Breast epithelium (tissue), 3 donors: ENCODE measurements around the gene BMX.

Source experiments
- POLR2A ChIP-seq: fragments of 450-650 bp; IDR thresholded peaks from one replicate; pipeline ENCODE4 v1.6.1; 2016; ENCODE audit warnings: antibody characterized with exemption, mild to moderate bottlenecking, moderate library complexity
- POLR2AphosphoS5 ChIP-seq, 3 donors: sonication (generic); formaldehyde crosslinking; IDR thresholded peaks; one replicate each; pipeline ENCODE4 v1.6.1; 2017; ENCODE audit warnings: antibody characterized with exemption in 3 of 3
- TF ChIP-seq, protein P1 (sequence below), 3 donors: fragments of 450-650 bp; IDR thresholded peaks; one replicate each; pipeline ENCODE4 v1.5.1; 2016 to 2017; ENCODE audit warnings: antibody characterized with exemption in 3 of 3, mild to moderate bottlenecking in 3 of 3, moderate library complexity in 3 of 3

DNA sequence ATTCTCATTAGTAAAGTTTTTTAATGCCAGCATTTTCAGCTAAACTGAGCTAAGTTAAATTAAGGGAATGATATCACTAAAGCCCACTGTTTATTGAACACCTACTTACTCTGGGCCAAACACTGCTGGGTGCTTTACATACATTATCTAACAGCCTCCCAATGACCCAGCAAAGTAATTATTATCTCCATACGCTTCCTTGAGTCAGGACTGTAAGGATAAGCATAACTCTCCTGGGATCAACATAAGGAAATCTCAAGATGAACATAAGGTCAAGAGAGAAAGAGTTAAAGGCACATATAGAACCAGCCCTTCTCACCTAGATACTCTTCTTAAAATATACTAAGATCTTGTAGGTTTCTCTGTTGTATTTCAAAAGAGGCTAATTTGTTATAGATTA lies 13.7 kb downstream of the BMX start:
- TF ChIP-seq, protein P1, sequence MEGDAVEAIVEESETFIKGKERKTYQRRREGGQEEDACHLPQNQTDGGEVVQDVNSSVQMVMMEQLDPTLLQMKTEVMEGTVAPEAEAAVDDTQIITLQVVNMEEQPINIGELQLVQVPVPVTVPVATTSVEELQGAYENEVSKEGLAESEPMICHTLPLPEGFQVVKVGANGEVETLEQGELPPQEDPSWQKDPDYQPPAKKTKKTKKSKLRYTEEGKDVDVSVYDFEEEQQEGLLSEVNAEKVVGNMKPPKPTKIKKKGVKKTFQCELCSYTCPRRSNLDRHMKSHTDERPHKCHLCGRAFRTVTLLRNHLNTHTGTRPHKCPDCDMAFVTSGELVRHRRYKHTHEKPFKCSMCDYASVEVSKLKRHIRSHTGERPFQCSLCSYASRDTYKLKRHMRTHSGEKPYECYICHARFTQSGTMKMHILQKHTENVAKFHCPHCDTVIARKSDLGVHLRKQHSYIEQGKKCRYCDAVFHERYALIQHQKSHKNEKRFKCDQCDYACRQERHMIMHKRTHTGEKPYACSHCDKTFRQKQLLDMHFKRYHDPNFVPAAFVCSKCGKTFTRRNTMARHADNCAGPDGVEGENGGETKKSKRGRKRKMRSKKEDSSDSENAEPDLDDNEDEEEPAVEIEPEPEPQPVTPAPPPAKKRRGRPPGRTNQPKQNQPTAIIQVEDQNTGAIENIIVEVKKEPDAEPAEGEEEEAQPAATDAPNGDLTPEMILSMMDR (IDR thresholded peaks at IDR 0.05), result no peak
- no peak for TF ChIP-seq POLR2A
- TF ChIP-seq POLR2AphosphoS5 (IDR thresholded peaks at IDR 0.05), result no peak
